ENCODE results near the gene CA10. TPM values are rescaled to one million over a fixed set of nuclear protein-coding genes. Genes with fewer than 3 reads are reported as not detected.

The CA10 gene
- polyA plus RNA-seq, 2 donors, result 0.06 TPM; not detected in 1

- no peak overlapping the region for H3K4me3 ChIP-seq (ENCODE audit: low read depth in 1 of 2, low read length in 2 of 2)
- H3K4me1 ChIP-seq (ENCODE audit: control insufficient read depth in 2 of 2, insufficient read depth in 2 of 2, low read length in 1 of 2), result no peaks in the 10 kb centered on the region
- WGBS, 2 donors, result 44 to 45% methylated on average over 1 of the region's 1 CpG
- H3K27ac ChIP-seq (ENCODE audit: low read depth in 2 of 2, low read length in 1 of 2), result no peak overlapping the region
- H3K9me3 ChIP-seq (ENCODE audit: control insufficient read depth in 2 of 2, insufficient read depth in 1 of 2, low read depth in 1 of 2, low read length in 1 of 2), result peaks cover 0 to 2% of the 10 kb centered on the region in 2 donors
- no peaks in the 10 kb centered on the region for H3K27me3 ChIP-seq (ENCODE audit: control insufficient read depth in 1 of 2, insufficient read depth in 2 of 2, low read length in 2 of 2)
- H3K36me3 ChIP-seq (ENCODE audit: control insufficient read depth in 2 of 2, insufficient read depth in 2 of 2, low read length in 1 of 2), result no peaks in the 10 kb centered on the region
Observed at GRCh38 chr17:51795401-51795800, 363.1 kb downstream of the CA10 start.

DNA sequence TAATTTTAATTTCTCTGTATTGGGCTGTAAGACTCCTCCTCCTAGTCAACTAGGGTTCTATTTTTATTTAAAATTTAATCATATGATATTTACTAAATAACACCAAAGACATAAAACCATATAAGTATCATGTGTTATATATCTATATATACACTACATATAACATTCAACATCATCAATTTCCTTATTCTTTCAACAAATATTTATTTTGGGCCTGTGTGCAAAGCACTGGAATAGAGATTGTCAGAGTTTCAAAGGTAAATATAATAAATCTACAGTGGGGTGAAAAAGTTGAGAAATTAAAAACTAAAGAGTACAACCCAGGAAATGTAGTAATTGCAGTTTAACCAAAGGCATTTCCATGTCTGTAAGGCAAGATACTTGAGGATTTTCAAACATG, 364.0 kb downstream of the CA10 start:
- Histone ChIP-seq H3K4me1 (ENCODE audit: control insufficient read depth in 2 of 2, insufficient read depth in 2 of 2, low read length in 1 of 2) (no peaks in the 10 kb centered on the region), H3K4me3 (ENCODE audit: low read depth in 1 of 2, low read length in 2 of 2) (no peak overlapping the region), H3K9me3 (ENCODE audit: control insufficient read depth in 2 of 2, insufficient read depth in 1 of 2, low read depth in 1 of 2, low read length in 1 of 2) (peaks cover 0 to 2% of the 10 kb centered on the region in 2 donors), H3K27me3 (ENCODE audit: control insufficient read depth in 1 of 2, insufficient read depth in 2 of 2, low read length in 2 of 2) (no peaks in the 10 kb centered on the region), H3K36me3 (ENCODE audit: control insufficient read depth in 2 of 2, insufficient read depth in 2 of 2, low read length in 1 of 2) (no peaks in the 10 kb centered on the region), H3K27ac (ENCODE audit: low read depth in 2 of 2, low read length in 1 of 2) (no peak overlapping the region)

DNA sequence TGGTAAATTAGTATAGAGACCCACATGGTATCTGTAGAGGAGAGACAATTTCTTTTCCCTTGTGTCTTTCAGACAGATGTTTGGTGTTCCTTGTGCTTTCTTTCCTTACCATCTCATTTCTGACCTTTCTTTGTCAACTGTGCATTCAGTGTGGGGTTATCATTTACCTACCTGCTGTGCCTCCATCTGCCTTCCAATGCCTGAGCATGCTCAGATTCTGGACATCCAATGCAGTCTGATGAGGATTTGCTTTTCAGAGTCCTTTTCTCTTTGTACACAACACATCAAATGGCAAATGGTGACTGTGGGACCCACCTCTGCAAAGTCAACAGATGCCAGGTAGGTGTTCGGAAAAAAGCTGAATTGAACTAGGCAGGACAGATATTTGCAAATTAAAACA, 364.8 kb downstream of the CA10 start:
- H3K4me1 ChIP-seq (ENCODE audit: control insufficient read depth in 2 of 2, insufficient read depth in 2 of 2, low read length in 1 of 2), result no peaks in the 10 kb centered on the region
- no peaks in the 10 kb centered on the region for H3K36me3 ChIP-seq (ENCODE audit: control insufficient read depth in 2 of 2, insufficient read depth in 2 of 2, low read length in 1 of 2)
- 69 to 72% methylated on average over 1 of the region's 1 CpG for WGBS, 2 donors
- H3K9me3 ChIP-seq (ENCODE audit: control insufficient read depth in 2 of 2, insufficient read depth in 1 of 2, low read depth in 1 of 2, low read length in 1 of 2), result peaks cover 0 to 2% of the 10 kb centered on the region in 2 donors
- no peak overlapping the region for H3K4me3 ChIP-seq (ENCODE audit: low read depth in 1 of 2, low read length in 2 of 2)
- no peak overlapping the region for H3K27ac ChIP-seq (ENCODE audit: low read depth in 2 of 2, low read length in 1 of 2)
- no peaks in the 10 kb centered on the region for H3K27me3 ChIP-seq (ENCODE audit: control insufficient read depth in 1 of 2, insufficient read depth in 2 of 2, low read length in 2 of 2)

GRCh38 chr17:51778842-51779241, 379.7 kb downstream of the CA10 start:
- Histone ChIP-seq H3K27ac (ENCODE audit: low read depth in 2 of 2, low read length in 1 of 2) (no peak overlapping the region), H3K27me3 (ENCODE audit: control insufficient read depth in 1 of 2, insufficient read depth in 2 of 2, low read length in 2 of 2) (no peaks in the 10 kb centered on the region), H3K4me3 (ENCODE audit: low read depth in 1 of 2, low read length in 2 of 2) (no peak overlapping the region), H3K9me3 (ENCODE audit: control insufficient read depth in 2 of 2, insufficient read depth in 1 of 2, low read depth in 1 of 2, low read length in 1 of 2) (no peaks in the 10 kb centered on the region), H3K36me3 (ENCODE audit: control insufficient read depth in 2 of 2, insufficient read depth in 2 of 2, low read length in 1 of 2) (no peaks in the 10 kb centered on the region), H3K4me1 (ENCODE audit: control insufficient read depth in 2 of 2, insufficient read depth in 2 of 2, low read length in 1 of 2) (no peaks in the 10 kb centered on the region)
- WGBS, 2 donors, result 65 to 70% methylated on average over 5 of the region's 5 CpGs

DNA sequence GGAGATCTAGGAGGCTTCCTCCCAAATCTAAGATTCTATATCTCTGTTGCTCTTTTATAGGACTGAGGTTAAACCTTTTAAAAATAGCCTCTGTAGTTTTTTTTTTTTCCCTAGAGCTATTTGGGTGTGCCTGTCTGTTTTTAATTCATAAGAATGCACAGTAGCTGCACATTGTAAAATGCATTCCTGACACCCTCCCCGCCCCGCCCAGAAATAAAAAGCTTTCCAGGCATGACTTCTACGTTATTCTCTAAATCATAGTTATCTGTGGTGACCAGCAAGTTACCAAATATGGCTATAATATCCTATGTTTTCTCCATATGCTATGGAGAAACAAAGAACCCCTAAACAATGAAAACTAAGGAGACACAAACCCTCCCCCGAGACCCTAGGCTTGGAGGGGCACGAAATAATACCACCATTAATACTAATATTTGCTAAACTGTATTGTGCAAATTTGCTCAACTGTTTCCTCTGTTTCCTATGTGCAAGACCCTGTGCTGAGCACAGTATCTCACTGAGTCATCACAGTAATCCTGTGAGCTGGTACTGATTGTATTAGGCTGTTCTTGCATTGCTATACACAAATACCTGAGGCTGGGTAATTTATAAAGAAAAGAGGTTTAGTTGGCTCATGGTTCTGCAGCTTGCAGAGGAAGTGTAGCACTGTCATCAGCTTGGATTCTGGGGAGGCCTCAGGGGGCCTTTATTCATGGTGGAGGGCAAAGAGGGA, 388.3 kb downstream of the CA10 start:
- Histone ChIP-seq H3K27ac (ENCODE audit: low read depth in 2 of 2, low read length in 1 of 2) (no peak overlapping the region), H3K4me3 (ENCODE audit: low read depth in 1 of 2, low read length in 2 of 2) (no peak overlapping the region), H3K27me3 (ENCODE audit: control insufficient read depth in 1 of 2, insufficient read depth in 2 of 2, low read length in 2 of 2) (no peaks in the 10 kb centered on the region), H3K36me3 (ENCODE audit: control insufficient read depth in 2 of 2, insufficient read depth in 2 of 2, low read length in 1 of 2) (no peaks in the 10 kb centered on the region), H3K9me3 (ENCODE audit: control insufficient read depth in 2 of 2, insufficient read depth in 1 of 2, low read depth in 1 of 2, low read length in 1 of 2) (no peaks in the 10 kb centered on the region), H3K4me1 (ENCODE audit: control insufficient read depth in 2 of 2, insufficient read depth in 2 of 2, low read length in 1 of 2) (no peaks in the 10 kb centered on the region)
- WGBS, 2 donors, result 50% methylated on average over 5 of the region's 5 CpGs

DNA sequence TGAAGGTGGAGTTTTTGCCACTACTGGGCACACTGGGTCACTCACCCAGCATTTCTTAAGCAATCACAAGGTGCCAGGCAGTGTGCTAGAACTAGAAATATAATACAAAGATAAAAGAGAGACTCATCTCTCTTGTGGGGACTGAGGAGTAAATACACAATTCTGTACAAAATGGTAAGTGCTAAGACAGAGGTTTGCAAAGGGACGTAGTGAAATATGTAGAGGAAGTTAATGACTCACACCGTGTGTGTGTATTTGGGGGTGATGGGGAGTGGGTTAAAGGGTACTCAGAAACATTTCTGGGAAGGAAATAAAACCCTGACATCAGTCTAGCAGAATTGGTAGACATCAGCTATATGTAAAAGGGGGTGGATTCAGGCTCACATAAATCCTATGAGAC, 389.3 kb downstream of the CA10 start:
- no peak overlapping the region for H3K4me3 ChIP-seq (ENCODE audit: low read depth in 1 of 2, low read length in 2 of 2)
- 57 to 66% methylated on average over 2 of the region's 2 CpGs for WGBS, 2 donors
- no peaks in the 10 kb centered on the region for H3K27me3 ChIP-seq (ENCODE audit: control insufficient read depth in 1 of 2, insufficient read depth in 2 of 2, low read length in 2 of 2)
- no peaks in the 10 kb centered on the region for H3K4me1 ChIP-seq (ENCODE audit: control insufficient read depth in 2 of 2, insufficient read depth in 2 of 2, low read length in 1 of 2)
- no peak overlapping the region for H3K27ac ChIP-seq (ENCODE audit: low read depth in 2 of 2, low read length in 1 of 2)
- no peaks in the 10 kb centered on the region for H3K36me3 ChIP-seq (ENCODE audit: control insufficient read depth in 2 of 2, insufficient read depth in 2 of 2, low read length in 1 of 2)
- H3K9me3 ChIP-seq (ENCODE audit: control insufficient read depth in 2 of 2, insufficient read depth in 1 of 2, low read depth in 1 of 2, low read length in 1 of 2), result no peaks in the 10 kb centered on the region

- H3K9me3 ChIP-seq (ENCODE audit: control insufficient read depth in 2 of 2, insufficient read depth in 1 of 2, low read depth in 1 of 2, low read length in 1 of 2), result no peaks in the 10 kb centered on the region
- no peaks in the 10 kb centered on the region for H3K27me3 ChIP-seq (ENCODE audit: control insufficient read depth in 1 of 2, insufficient read depth in 2 of 2, low read length in 2 of 2)
- H3K4me3 ChIP-seq (ENCODE audit: low read depth in 1 of 2, low read length in 2 of 2), result no peak overlapping the region
- WGBS, 2 donors, result 60 to 62% methylated on average over 2 of the region's 2 CpGs
- H3K4me1 ChIP-seq (ENCODE audit: control insufficient read depth in 2 of 2, insufficient read depth in 2 of 2, low read length in 1 of 2), result no peaks in the 10 kb centered on the region
- H3K36me3 ChIP-seq (ENCODE audit: control insufficient read depth in 2 of 2, insufficient read depth in 2 of 2, low read length in 1 of 2), result no peaks in the 10 kb centered on the region
- no peak overlapping the region for H3K27ac ChIP-seq (ENCODE audit: low read depth in 2 of 2, low read length in 1 of 2)
Observed at GRCh38 chr17:51768706-51769105, 389.8 kb downstream of the CA10 start.

GRCh38 chr17:51767287-51767686, 391.2 kb downstream of the CA10 start:
- no peak overlapping the region for H3K4me3 ChIP-seq (ENCODE audit: low read depth in 1 of 2, low read length in 2 of 2)
- no peaks in the 10 kb centered on the region for H3K9me3 ChIP-seq (ENCODE audit: control insufficient read depth in 2 of 2, insufficient read depth in 1 of 2, low read depth in 1 of 2, low read length in 1 of 2)
- no peaks in the 10 kb centered on the region for H3K27me3 ChIP-seq (ENCODE audit: control insufficient read depth in 1 of 2, insufficient read depth in 2 of 2, low read length in 2 of 2)
- H3K27ac ChIP-seq (ENCODE audit: low read depth in 2 of 2, low read length in 1 of 2), result no peak overlapping the region
- H3K4me1 ChIP-seq (ENCODE audit: control insufficient read depth in 2 of 2, insufficient read depth in 2 of 2, low read length in 1 of 2), result no peaks in the 10 kb centered on the region
- WGBS, 2 donors, result 97 to 98% methylated on average over 1 of the region's 1 CpG
- H3K36me3 ChIP-seq (ENCODE audit: control insufficient read depth in 2 of 2, insufficient read depth in 2 of 2, low read length in 1 of 2), result no peaks in the 10 kb centered on the region

DNA sequence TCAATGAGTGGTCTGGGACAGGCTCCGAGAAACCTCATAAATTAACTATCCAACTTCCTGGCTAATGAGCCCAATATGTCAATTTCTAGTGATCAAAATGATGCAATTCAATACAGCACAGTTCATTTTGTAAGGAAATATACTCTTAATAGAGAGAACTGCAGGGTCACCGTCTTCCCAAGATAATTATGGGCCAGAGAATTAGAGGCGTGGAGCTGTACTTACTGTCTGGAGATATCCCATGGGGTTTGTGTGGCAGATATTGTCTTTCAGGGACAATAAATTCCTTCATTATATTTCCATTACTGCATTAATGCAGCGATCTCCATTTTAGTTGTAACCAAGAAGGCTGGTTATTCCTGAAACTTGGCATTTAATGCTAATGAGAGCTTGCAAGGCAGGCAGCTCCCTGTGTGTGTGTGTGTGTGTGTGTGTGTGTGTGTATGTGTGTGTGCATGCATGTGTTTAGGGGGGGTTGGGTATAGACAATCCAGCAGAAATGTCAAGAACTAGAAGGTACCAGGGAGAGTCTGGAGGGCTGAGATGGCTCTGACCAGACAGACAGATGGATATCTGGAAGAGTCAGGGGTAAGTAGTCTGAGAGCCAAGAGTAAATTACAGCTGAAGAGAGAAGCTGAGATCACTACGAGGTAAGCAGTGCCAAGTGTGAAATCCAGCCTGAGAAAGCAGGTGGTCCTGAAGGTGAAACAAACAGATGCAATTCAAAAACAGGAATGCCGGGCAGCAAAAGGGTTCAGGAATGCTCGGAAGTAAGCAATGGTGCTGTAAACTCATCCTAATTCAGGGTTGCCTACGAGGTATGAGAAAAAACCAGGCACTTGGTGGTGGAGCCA, 393.0 kb downstream of the CA10 start:
- H3K4me3 ChIP-seq (ENCODE audit: low read depth in 1 of 2, low read length in 2 of 2), result no peak overlapping the region
- no peaks in the 10 kb centered on the region for H3K36me3 ChIP-seq (ENCODE audit: control insufficient read depth in 2 of 2, insufficient read depth in 2 of 2, low read length in 1 of 2)
- 66 to 73% methylated on average over 8 of the region's 8 CpGs for WGBS, 2 donors
- H3K27me3 ChIP-seq (ENCODE audit: control insufficient read depth in 1 of 2, insufficient read depth in 2 of 2, low read length in 2 of 2), result no peaks in the 10 kb centered on the region
- H3K9me3 ChIP-seq (ENCODE audit: control insufficient read depth in 2 of 2, insufficient read depth in 1 of 2, low read depth in 1 of 2, low read length in 1 of 2), result no peaks in the 10 kb centered on the region
- no peak overlapping the region for H3K27ac ChIP-seq (ENCODE audit: low read depth in 2 of 2, low read length in 1 of 2)
- no peaks in the 10 kb centered on the region for H3K4me1 ChIP-seq (ENCODE audit: control insufficient read depth in 2 of 2, insufficient read depth in 2 of 2, low read length in 1 of 2)
